Measurements from ENCODE around the gene TMEM201. TPM values are rescaled to one million over a fixed set of nuclear protein-coding genes. Genes with fewer than 3 reads are reported as not detected.

The TMEM201 gene
- total RNA-seq, 1 experiment from 2014 or later = 30.4 TPM

- TF ChIP-seq ERG (CRISPR knock-in tag; IDR thresholded peaks at IDR 0.05) = no peak
- TF ChIP-seq CBFB (CRISPR knock-in tag; IDR thresholded peaks at IDR 0.05; ENCODE audit: low read depth) = no peak
- no peak for TF ChIP-seq MXD4 (CRISPR knock-in tag; IDR thresholded peaks at IDR 0.05; ENCODE audit: borderline replicate concordance)
- no peak for TF ChIP-seq CREB1 (CRISPR knock-in tag; IDR thresholded peaks at IDR 0.05)
- TF ChIP-seq PRRX2 (CRISPR knock-in tag; IDR thresholded peaks at IDR 0.05) = no peak
- TF ChIP-seq ZNF425 (CRISPR knock-in tag; conservative IDR thresholded peaks at IDR 0.05) = no peak
- no peak for TF ChIP-seq IRF2 (CRISPR knock-in tag; IDR thresholded peaks at IDR 0.05; ENCODE audit: borderline replicate concordance, low read depth)
- TF ChIP-seq NR1H2 (CRISPR knock-in tag; IDR thresholded peaks at IDR 0.05) = no peak
- TF ChIP-seq ATF2 (CRISPR knock-in tag; IDR thresholded peaks at IDR 0.05; ENCODE audit: borderline replicate concordance, low read depth) = no peak
- peak; percentile 52; the same call in 1 of the 2 replicates for TF ChIP-seq NFE2L1 (CRISPR knock-in tag; IDR thresholded peaks at IDR 0.05)
- no peak for TF ChIP-seq ZBTB43 (CRISPR knock-in tag; IDR thresholded peaks at IDR 0.05)
- TF ChIP-seq ZNF281 (CRISPR knock-in tag; IDR thresholded peaks at IDR 0.05) = no peak
- peak; percentile 74; the same call in 1 of the 2 replicates for TF ChIP-seq TEAD1 (CRISPR knock-in tag; IDR thresholded peaks at IDR 0.05)
- TF ChIP-seq TP53 (CRISPR knock-in tag; IDR thresholded peaks at IDR 0.05) = no peak; the same call in 1 of the 2 replicates
- TF ChIP-seq EMX1 (CRISPR knock-in tag; IDR thresholded peaks at IDR 0.05) = no peak
- TF ChIP-seq ZSCAN18 (CRISPR knock-in tag; IDR thresholded peaks at IDR 0.05) = no peak
- TF ChIP-seq FOXP4 (CRISPR knock-in tag; IDR thresholded peaks at IDR 0.05) = peak; percentile 78; the same call in 1 of the 2 replicates
- peak; percentile 59; the same call in 1 of the 2 replicates for TF ChIP-seq ESRRA (CRISPR knock-in tag; IDR thresholded peaks at IDR 0.05; ENCODE audit: borderline replicate concordance)
- no peak for TF ChIP-seq AFF4 (CRISPR knock-in tag; IDR thresholded peaks at IDR 0.05; ENCODE audit: borderline replicate concordance)
- no peak for TF ChIP-seq HMGA2 (CRISPR knock-in tag; IDR thresholded peaks at IDR 0.05)
- TF ChIP-seq ETV6 (CRISPR knock-in tag; IDR thresholded peaks at IDR 0.05) = peak; percentile 89; the same call in 1 of the 2 replicates
- no peak for TF ChIP-seq RORB (CRISPR knock-in tag; IDR thresholded peaks at IDR 0.05)
- peak; percentile 92; the same call in 1 of the 2 replicates for TF ChIP-seq CREM (CRISPR knock-in tag; IDR thresholded peaks at IDR 0.05)
These were observed 49.4 kb upstream of the TMEM201 start, which contains the start of gene SLC25A33 (continued) for GRCh38 chr1:9539165-9539828.

Data from WTC11 (cell line).